Stimulated activated CD4-positive, alpha-beta T cell treated with anti-CD3 and anti-CD28 coated beads, Interleukin-12 subunit alpha, Interleukin-12 subunit beta, amount 100 ng/mL, for 24 hours (primary cell): ENCODE measurements around the gene FLNB.

ENCODE experiments used
- DNase-seq, 2 experiments: peaks; one replicate each; pipeline ENCODE4 v3.0.0-alpha.2; 2020; ENCODE audit warnings: low read depth in 2 of 2

The FLNB gene

GRCh38 chr3:58205981-58206380, 197.8 kb downstream of the FLNB start:
- DNase-seq = no peak

DNA sequence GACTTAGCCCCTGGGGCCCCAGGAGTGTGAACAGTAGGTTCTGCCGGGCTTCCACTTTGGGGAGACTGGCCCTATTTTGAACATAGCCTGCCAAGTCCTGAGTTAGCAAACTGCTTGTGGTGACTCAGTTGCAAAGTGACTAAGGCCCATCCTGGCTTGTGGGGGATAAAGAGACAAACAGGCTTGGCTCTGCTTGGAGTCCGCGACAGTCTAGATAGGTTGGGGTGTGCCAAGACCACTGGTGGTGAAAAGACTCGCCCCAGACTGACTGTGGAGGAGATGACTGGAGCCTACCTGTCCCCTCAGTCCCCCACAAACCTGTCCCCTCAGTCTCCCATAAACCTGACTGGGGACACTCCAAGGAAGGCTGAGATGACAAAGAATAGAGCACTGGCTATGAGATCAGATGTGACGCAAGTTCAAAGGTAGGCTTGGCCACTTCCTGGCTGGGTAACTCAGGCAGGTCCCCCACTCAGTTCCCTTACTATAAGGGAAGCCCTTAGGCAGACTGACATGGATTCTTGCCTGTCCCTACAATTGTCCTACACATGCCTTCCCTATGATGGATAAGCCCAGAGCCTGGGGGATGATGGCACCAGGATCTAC, 198.3 kb downstream of the FLNB start:
- no peak for DNase-seq

DNA sequence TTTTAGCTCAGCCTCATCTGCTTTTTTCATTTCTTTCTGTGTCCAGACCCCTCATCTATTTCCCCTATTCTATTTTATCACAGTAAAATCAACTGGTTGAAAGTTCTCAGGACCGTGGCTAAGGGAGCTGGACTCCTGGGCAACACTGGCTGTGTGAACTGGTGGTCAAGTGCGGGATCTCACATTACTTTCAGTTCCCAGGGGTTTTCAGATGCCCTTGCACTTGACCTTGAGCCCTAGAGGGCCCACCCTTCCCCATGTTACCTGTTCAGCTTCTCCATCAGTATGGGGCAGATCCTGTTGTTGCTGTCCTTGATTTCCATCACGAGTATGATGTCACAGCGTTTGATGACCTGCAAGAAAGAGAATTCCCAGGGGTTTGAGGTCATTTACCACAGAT, 199.7 kb downstream of the FLNB start:
- DNase-seq = no peak

- DNase-seq = no peak
Measured at GRCh38 chr3:58209933-58210332, 201.7 kb downstream of the FLNB start.

DNA sequence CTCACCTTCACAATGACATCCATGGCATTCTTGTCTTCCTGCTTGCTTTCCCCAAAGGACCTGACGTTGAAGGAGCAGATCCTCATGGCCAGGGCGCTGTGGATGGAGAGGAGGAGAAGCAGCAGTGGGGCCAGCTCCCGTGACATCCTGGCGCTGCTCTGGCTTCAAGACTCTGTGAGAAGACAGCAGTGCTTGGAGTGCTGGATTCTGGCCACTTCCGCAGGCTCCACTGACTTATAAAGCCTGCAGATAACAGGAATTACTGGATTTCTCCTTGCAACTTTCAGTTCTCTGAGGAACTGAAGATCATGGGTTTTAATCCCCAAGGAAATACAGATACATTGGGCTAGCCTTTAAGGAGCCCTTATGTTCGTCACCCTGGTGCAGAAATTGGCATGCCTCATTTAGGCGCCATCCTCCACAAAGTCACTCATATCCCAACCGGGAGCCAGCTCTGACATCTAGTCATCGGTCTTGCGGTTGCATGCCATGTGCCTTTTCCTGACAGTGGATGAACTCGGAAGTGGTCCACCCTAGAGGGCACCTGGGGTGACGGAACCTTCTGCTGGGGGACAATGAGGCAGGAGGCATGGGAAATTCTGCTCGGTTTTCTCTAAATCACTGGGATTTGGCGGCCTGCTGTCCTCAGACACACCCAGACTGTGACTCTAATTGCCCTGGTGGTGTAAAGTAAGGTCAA, 202.7 kb downstream of the FLNB start, which contains the start of gene DNASE1L3:
Gene DNASE1L3, minus strand, starts transcription at position 212 of the 700 bp plus-strand sequence. Its CDS starts 66 bp downstream, at position 146.
- no peak for DNase-seq

DNA sequence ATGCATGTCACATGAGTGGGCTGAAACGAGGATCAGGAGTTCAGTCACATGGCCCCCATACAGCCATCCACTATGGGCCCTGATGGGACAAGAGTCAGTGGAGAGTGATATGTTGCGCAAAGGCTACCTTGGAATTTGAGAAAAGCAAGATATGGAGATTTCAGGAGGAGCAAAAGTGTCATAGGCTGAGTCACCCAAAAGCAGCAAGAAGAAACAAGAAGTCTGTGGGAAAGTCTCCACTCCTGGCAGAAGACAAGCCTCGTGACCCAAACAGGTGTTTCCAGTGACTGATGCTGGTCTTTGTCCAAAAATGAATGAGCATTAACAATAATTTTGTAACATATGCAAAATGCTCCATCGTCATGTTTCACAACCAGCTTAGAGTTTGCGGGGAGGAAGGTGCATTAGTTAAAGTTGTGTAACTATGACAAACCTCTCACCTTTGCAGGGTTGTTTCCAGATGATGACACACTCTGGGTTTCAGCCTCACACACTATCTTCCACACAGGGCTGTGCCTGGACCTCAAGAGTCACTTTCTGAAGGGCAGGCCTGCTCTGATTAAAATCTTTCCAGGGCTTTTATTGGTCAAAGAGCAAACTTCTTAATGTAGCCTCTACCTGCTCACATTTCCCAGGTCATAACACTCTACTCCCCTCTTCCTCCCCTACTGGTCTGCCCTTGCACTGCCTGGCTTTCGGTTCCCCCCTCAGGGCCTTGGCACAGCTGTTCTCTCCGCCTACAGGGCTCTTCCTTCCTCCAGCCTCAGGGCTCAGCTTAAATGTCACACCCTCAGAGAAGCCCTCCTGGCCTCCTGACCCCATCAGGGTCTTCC, 206.5 kb downstream of the FLNB start:
- DNase-seq = peak in 1 of 2 experiments; percentile 35

DNA sequence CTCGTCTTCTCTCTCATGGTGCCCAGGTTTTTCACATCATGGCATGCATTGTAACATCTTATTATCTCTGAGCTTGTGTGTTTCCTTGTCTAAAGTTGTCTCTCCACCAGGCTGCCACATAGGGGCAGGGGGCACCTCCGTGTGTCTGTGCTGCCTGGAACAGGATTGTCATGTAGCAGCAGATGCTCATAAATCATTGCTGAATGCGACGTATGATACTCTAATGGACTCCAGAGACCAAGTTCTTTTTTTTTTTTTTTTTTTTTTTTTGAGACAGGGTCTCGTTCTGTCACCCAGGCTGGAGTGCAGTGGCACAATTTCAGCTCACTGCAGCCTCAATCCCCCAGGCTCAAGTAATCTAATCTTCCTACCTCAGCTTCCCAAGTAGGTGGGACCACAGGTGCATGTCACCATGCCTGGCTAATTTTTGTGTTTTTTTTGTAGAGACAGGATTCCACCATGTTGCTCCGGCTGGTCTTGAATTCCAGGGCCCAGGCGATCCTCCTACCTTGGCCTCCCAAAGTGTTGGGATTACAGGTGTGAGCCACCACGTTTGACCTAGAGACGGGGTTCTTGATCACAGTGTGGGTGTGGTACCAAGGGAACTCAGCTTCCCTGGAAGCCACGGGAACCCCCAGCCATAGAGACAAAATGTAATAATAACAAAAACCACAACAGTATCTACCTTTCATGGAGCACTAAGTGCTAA, 207.2 kb downstream of the FLNB start:
- DNase-seq = no peak

- DNase-seq = no peak
Measured at GRCh38 chr3:58216496-58217195, 208.4 kb downstream of the FLNB start.

DNA sequence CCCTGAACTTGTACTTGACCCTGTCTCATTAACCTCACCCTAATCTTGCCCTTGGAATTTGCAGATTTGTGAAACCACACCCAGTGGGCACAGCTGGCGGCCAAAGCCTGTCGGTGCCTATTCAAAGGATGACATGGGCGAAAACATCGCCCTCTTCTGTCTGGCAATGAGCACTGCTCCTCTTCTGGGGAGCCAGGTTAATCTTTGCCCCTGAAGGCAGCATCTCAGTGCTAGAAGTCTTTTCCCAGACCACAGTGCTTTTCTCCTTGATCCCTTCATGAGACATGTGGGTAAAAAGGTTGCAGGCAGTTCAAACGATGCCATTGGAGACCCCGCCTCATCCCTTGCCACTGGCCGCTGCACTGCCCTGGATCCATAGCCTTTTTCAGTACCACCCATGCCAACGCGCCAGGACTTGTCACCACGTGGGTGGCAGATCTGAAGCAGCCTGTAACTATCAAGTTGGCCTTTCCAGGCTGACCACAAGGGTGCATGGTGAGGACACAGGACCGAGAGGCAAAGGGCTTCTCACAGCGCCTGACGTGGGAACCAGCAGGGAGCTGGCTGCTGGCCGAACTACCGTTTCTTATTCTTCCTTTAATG, 209.1 kb downstream of the FLNB start:
- DNase-seq = peak; percentile 24 to 39

DNA sequence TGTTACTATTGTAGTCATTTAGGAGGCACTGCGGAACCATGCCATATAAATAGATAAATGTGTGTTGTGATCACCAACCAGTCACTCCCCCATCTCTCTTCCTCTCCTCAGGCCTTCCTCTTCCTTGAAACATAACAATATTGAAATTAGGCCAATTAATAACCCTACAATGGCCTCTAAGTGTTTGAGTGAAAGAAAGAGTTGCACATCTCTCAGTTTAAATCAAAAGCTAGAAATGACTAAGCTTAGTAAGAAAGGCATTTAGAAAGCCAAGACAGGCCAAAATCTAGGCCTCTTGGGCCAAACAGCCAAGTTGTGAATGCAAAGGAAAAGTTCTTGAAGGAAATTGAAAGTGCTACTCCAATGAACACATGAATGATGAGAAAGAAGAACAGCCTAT, 210.7 kb downstream of the FLNB start:
- DNase-seq = no peak
